RCC 7860 (cell line): ENCODE results near the gene RAB6D.
"Not testable (repeated sequence)": the region's sequence is repeated elsewhere in the genome, so short reads cannot be mapped to it uniquely, and the experiment has no call there.

Experiments
- DNase-seq: peaks from one replicate; pipeline ENCODE4 v3.0.0-alpha.2; 2015; ENCODE audit warnings: low spot score
- FAIRE-seq: peaks from 2 replicates; lab custom pipeline; 2012; peaks lifted over from hg19 to GRCh38; lab: Jason Lieb, UNC

The RAB6D gene

DNA sequence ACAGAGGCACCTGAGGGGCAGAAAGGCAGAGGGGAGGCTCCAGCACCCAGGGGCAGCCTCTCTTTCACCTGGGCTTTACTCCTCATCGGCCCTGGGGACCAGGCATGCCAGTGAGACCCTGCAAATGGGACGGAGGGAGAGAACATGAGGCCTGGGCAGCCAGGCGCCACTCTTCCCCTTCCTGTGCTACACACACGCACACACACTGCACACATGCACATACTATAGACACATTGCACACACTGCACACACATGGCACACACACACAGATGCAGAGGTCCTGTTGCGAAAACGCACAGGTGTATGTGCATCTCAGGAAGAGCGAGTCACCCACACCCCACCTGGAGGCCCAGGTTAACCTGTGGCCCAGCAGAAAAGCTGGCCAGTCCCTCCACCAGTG, 3.4 kb upstream of the RAB6D start:
- DNase-seq = no peak
- no peak for FAIRE-seq

DNA sequence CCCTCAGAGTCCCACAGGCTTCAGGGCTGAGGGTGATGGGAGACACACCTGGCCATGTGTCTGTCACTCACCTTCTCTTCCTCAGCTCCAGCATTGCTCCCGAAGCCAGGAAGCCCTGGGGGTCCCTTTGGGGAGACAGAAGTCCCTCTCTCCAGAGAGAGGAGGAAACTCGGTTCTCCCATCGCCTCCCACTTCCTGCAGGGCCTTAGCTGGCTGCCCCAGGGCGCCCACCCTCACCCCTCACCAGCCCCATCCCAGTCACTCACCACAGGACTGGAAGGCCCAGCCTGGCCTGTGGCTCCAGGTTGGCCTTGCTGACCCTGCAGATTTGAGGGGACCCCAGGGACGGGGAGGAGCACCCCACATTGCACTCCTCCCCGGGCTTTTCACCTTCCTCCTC, 2.7 kb upstream of the RAB6D start:
- FAIRE-seq (no peak), DNase-seq (no peak)

DNA sequence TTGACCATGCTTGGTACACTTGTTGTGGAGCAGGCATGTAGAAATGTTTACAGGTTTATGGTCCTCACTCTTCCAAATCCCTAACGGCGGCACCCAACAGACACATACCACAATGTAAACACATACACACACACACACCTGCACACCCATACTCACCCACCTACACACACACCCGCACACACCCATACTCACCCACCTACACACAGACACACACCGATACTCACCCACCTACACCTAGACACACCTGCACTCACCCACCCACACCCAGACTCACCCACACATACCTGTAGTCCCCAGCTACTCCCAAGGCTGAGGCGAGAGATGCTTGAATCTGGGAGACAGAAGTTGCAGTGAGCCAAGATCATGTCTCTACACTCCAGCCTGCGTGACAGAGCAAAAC, 1.5 kb upstream of the RAB6D start:
- DNase-seq (no peak), FAIRE-seq (no peak)

DNA sequence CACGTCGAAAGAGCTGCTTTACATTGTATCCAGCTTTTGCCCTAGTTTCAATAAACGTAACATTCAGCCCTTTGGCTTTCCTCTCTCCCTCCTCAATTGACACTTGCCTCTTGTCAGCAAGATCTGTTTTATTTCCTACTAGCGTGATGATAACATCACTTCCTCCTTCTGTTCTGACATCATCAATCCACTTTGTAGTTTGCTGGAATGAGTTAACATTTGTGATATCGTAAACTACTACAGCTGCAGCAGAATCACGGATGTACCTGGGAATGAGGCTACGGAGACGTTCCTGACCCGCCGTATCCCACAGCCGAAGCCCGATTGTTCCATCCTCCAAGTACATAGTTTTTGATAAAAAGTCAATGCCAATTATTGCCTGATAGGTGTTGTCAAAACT, 755 bp downstream of the RAB6D start:
- not testable (repeated sequence) for DNase-seq, FAIRE-seq

DNA sequence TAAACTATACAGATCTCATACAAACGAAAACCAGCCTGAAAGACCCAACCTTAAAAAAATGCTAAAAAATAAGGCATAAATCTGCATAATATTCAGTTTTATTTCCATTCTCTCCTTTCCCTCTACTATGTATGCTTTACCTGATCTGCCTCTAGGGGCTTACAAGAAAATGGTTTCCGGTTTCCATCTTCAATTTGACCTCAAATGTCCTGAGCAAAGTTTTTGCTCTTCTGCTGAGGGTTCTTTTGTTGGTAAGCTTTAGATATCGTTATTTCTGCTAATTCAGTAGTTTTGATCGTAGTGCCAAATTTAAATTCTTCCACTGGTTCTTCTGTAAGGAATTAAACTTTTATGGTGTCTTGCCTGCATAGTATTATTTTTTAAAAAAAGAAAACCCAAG, 2.2 kb downstream of the RAB6D start:
- not testable (repeated sequence) for FAIRE-seq, DNase-seq

DNA sequence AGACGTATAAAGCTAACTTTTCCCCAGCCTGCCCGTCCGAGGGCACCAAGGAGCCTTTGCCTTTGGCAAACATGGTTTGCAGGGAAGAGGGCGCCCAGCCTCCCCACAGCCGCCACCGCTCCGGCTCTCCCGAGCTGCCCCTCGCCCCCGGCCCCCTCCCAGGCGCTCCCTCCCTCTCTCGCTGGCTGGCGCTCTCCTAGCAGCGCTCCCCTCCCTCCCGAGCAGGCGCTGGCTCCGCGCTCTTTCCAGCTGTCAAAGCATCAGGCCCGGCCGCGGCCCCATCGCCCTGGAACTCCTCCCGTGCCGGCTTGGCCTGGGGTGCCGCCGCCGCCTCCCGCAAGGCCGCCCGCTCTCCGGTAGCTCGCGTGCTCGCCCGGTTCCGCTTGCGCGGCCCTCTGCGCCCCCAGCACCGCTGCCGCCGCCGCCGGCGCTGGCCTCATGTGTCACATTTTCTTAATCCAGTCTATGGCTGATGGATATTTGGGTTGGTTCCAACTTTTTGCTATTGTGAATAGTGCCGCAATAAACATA, 10.7 kb downstream of the RAB6D start:
- not testable (repeated sequence) for DNase-seq, FAIRE-seq

DNA sequence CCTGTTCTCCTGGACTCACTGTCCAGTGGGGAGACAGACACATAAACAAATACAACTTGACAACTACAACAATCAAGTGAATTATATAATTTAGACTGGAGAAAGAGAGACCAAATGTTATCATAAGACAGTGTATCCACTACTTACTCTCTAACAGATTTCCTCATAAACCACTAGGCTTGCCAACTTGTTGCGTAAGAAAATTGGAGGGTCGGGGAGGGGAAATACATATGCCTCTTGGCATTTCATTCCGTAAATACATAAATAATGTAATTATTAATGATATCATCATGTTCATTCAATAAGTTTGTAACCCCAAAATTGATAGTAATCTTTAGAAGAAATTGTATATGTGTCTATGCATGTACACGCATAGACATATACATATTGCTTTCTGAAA, 14.9 kb downstream of the RAB6D start:
- DNase-seq (no peak), FAIRE-seq (no peak)

DNA sequence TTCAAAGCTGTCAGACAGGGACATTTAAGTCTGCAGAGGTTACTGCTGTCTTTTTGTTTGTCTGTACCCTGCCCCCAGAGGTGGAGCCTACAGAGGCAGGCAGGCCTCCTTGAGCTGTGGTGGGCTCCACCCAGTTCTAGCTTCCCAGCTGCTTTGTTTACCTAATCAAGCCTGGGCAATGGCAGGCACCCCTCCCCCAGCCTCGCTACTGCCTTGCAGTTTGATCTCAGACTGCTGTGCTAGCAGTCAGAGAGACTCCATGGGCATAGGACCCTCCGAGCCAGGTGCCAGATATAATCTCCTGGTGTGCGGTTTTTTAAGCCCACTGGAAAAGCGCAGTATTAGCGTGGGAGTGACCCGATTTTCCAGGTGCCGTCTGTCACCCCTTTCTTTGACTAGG, 16.9 kb downstream of the RAB6D start:
- not testable (repeated sequence) for FAIRE-seq, DNase-seq

DNA sequence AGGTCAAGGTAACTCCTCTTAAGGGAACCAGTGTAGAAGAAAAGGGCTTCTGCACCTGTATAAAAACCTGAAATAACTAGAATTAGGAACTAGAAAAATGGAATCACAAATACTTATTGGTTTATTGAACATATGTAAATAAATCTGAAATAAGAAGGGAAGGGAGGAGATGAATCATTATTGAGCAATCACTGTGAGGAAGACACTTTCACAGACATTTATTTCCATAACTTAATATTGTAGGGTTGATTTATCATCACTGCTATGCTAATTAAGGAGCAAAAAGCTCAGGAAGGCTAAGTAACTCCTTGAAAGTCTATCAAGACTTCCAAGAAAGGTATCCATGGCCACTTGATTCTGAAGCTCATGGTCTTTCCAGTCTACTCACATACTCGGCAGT, 24.7 kb downstream of the RAB6D start:
- FAIRE-seq, DNase-seq: not testable (repeated sequence)

DNA sequence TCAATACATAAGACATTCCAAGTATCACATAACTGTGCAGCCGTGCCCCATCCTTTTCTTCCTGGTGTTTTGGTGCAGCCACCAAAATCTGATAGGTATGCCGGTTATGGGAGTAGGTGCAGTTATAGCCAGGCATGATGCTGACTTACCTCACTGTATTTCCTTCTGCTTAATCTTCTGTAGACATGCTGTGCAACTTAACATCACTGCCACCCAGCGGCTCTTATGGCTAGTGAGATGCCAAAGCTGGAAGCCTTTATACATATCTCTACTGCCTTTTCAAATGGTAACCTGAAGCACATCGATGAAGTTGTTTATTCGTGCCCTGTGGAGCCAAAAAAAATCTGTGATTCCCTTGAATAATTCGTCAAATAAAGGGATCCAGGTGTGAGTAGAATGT, 28.6 kb downstream of the RAB6D start:
- not testable (repeated sequence) for FAIRE-seq
- peak; percentile 14 for DNase-seq

DNA sequence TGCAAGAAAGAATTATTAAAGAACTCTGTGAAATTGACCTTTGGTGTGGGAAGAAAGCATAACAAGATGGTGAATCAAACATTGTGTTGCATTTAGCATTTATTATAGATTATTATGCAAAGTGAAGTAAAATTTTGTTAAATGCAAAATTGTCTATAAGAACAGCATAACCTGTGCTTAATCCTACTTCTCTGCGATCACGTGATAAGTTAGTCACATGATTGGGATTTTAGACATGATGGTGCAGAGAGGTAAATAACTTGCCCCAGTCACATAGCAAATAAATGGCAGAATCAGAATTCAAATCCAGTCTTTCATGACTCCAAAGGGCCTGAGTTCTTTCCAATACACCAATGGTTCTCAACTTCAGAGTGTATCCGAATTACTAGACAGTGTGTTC, 31.3 kb downstream of the RAB6D start:
- not testable (repeated sequence) for FAIRE-seq, DNase-seq

DNA sequence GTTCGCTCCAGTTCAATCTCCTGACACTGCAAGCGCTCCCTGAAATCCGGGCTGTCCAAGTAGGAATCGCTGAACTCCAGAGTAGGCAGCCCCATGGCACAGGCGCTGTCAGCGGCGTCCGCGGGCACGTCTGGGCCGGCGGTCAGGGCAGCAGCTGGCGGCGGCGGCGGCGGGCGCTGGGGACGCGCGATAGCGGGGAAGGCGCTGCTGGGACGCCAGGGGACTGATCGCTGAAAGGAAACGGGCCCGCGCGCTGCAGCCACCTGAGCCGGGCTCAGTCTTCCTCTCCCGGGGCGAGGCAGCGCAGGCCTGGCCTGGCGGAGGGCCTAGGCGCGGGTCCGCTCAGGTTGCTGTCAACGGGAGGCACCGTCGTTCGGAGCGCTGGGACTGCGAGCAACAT, 33.0 kb downstream of the RAB6D start:
- not testable (repeated sequence) for FAIRE-seq, DNase-seq

DNA sequence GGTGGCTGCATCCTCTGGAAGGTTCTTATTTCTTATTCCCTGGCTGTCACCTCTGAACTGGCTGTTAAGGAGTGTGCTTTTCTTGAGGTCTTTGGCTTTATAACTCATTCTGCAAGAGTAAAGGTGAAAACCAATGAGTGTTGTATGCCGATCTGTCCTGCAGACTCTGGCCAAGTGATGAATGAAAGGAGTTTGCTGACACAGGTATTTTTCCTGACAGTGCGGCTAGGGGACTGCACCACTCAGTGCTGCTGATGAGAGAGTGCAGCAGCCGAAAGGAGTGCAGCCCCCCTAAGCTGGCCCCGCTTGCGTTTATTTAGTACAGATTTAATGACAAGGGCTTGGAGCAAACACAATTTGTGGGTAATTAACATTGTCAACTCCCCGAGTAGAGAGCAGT, 41.8 kb downstream of the RAB6D start:
- FAIRE-seq (no peak), DNase-seq (no peak)

DNA sequence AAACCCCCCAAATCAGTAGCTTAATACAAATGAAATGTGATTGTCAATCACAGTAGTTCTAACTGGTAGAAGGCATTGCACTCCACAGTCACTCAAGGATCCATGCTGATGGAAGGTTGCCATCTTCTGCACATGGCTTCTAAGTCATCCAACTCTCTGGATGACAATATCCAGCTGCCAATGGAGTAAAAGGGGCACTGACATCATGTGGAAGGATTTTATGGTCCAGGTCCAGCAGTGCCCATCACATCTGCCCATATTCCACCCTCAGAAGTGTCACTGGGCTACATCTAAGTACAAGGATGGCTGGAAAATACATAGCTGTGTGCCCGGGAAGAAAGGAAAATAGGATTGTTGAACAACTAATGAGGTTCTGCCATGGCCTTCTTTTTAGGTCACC, 42.6 kb downstream of the RAB6D start:
- DNase-seq = not testable (repeated sequence)

DNA sequence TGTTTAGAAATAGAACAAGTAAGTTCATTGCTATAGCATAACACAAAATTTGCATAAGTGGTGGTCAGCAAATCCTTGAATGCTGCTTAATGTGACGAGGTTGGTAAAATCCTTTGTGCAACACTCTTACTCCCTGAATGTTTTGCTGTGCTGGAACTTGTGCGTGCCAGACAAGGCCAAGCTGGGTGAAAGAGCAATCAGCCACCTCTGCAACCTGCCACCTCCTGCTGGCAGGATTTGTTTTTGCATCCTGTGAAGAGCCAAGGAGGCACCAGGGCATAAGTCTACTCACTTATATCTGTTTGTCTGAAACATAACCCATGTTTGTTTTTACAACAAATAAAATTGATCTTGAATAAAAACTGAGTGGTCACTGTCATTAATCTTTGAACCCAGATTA, 53.0 kb downstream of the RAB6D start:
- FAIRE-seq, DNase-seq: not testable (repeated sequence)

More for the DNA sequence above, 42.6 kb downstream of the RAB6D start:
- not testable (repeated sequence) for FAIRE-seq
